ENCODE data around the gene SPRY1. TPM values are rescaled to one million over a fixed set of nuclear protein-coding genes. Genes with fewer than 3 reads are reported as not detected.

SPRY1 gene
- total and polyA plus RNA-seq, 9 of the 15 experiments (the other 6 are each of a cell fraction or from before 2014, with no cell fraction given) = 0.18 to 1.9 (median 0.45) TPM; not detected in 1

GRCh38 chr4:123349421-123350190 is 47.0 kb upstream of the SPRY1 start (continued):
- TF ChIP-seq BRD4 (IDR thresholded peaks at IDR 0.05) (peak; percentile 77; the same call in 1 of the 2 replicates), ZNF280A (IDR thresholded peaks at IDR 0.05; ENCODE audit: low read depth, partially characterized antibody) (no peak), RBM25 (IDR thresholded peaks at IDR 0.05; ENCODE audit: low read depth, low read length, severe bottlenecking) (no peak), HNRNPUL1 (IDR thresholded peaks at IDR 0.05; ENCODE audit: low read length) (no peak), PCBP2 (IDR thresholded peaks at IDR 0.05; ENCODE audit: low read depth, low read length, poor library complexity, severe bottlenecking) (no peak), ESRRB (CRISPR knock-in tag; IDR thresholded peaks at IDR 0.05; ENCODE audit: borderline replicate concordance) (no peak), ZBTB43 (CRISPR knock-in tag; IDR thresholded peaks at IDR 0.05) (0 out of 2 replicates have a peak, but pooled peaks have one; percentile 3), ETV1 (tag; conservative IDR thresholded peaks at IDR 0.05; ENCODE audit: low read depth) (peak; percentile 60; the same call in 1 of the 2 replicates), ATF6 (CRISPR knock-in tag; IDR thresholded peaks at IDR 0.05) (no peak), POLR3A (IDR thresholded peaks at IDR 0.05; ENCODE audit: borderline replicate concordance, extremely low read depth, insufficient read depth, insufficient read length) (no peak), GTF3C2 (IDR thresholded peaks at IDR 0.05; ENCODE audit: borderline replicate concordance, extremely low read depth, insufficient read length) (no peak), FOXA1 (IDR thresholded peaks at IDR 0.05; ENCODE audit: borderline replicate concordance) (no peak; the same call in 1 of the 2 replicates), ZNF699 (CRISPR knock-in tag; IDR thresholded peaks at IDR 0.05; ENCODE audit: insufficient replicate concordance) (peak; percentile 98), TEAD1 (CRISPR knock-in tag; IDR thresholded peaks at IDR 0.05) (peak; percentile 96 to 100), FOS (IDR thresholded peaks at IDR 0.05; ENCODE audit: extremely low read depth, insufficient read length) (no peak), NFIC (IDR thresholded peaks at IDR 0.05) (peak; percentile 96), ZNF124 (CRISPR knock-in tag; IDR thresholded peaks at IDR 0.05) (no peak), PHF21A (IDR thresholded peaks at IDR 0.05; ENCODE audit: borderline replicate concordance, low read depth) (no peak), CREM (IDR thresholded peaks at IDR 0.05; ENCODE audit: low read depth) (peak; percentile 97), NFE2 (IDR thresholded peaks at IDR 0.05; ENCODE audit: low read depth) (peak; percentile 78)

Measured in K562 (cell line).